ENCODE data around the gene NEK9. TPM values are rescaled to one million over a fixed set of nuclear protein-coding genes. Genes with fewer than 3 reads are reported as not detected.

The NEK9 gene
- total RNA-seq, 4 donors from 2014 or later = 65.4 to 84.6 (median 76.9) TPM

DNA sequence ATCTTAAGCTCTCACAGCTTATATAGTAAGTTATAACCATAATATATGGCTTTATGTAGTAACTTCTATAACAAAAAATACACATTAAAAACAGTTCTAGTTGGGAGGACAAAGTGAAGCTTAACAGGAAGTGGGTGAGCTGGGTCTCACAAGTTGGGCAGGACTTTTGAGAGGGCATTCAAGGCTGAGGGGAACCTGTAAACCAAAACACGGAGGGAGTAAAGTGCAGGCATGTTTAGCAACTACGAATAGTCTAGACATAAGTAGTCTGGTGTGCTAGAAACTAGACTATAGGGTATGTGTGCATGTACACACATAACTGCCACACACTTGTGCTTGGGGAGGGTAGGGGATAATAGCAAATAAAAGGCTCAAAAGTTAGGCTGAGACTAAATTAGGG lies 14.2 kb upstream of the NEK9 start:
- Histone ChIP-seq H3K27ac (peak overlapping the region in 1 of 3 donors; percentile 88), H3K36me3 (no peaks in the 10 kb centered on the region), H3K4me1 (peaks cover 42 to 52% of the 10 kb centered on the region in 2 donors), H3K4me3 (replicated peaks in 1 of 3) (no peak overlapping the region), H3K27me3 (no peaks in the 10 kb centered on the region), H3K9me3 (no peaks in the 10 kb centered on the region)
- no peak for DNase-seq
- intact Hi-C loops (cut with DNase I) = no loop called here
- no peak for TF ChIP-seq POLR2A (IDR thresholded peaks at IDR 0.05)
- TF ChIP-seq, protein P1, sequence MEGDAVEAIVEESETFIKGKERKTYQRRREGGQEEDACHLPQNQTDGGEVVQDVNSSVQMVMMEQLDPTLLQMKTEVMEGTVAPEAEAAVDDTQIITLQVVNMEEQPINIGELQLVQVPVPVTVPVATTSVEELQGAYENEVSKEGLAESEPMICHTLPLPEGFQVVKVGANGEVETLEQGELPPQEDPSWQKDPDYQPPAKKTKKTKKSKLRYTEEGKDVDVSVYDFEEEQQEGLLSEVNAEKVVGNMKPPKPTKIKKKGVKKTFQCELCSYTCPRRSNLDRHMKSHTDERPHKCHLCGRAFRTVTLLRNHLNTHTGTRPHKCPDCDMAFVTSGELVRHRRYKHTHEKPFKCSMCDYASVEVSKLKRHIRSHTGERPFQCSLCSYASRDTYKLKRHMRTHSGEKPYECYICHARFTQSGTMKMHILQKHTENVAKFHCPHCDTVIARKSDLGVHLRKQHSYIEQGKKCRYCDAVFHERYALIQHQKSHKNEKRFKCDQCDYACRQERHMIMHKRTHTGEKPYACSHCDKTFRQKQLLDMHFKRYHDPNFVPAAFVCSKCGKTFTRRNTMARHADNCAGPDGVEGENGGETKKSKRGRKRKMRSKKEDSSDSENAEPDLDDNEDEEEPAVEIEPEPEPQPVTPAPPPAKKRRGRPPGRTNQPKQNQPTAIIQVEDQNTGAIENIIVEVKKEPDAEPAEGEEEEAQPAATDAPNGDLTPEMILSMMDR (IDR thresholded peaks at IDR 0.05) = no peak
- WGBS, 2 donors = 67 to 74% methylated on average over 2 of the region's 2 CpGs

DNA sequence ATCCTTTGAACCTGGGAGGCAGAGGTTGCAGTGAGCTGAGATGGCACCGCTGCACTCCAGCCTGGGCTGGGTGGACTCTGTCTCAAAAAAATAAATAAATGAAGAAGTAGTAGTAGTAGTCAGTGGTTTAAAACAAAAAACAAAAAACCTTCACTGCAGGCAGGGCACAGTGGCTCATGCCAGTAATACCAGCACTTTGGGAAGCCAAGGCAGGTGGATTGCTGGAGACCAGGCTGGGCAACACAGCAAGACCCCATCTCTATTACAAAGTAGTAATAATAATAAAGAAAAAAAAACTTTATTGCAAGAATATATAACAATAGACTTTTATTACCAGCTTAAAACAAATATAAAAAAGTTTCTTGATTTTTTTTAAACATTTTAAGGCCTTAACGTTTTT lies 13.8 kb upstream of the NEK9 start:
- H3K27me3 ChIP-seq = no peaks in the 10 kb centered on the region
- H3K27ac ChIP-seq = peak overlapping the region in 1 of 3 donors; percentile 88
- H3K36me3 ChIP-seq = peaks cover 0 to under 1% of the 10 kb centered on the region in 2 donors
- intact Hi-C loops (cut with DNase I) = no loop called here
- TF ChIP-seq POLR2A (IDR thresholded peaks at IDR 0.05) = no peak
- TF ChIP-seq, protein P1 (IDR thresholded peaks at IDR 0.05) = no peak
- H3K4me3 ChIP-seq (replicated peaks in 1 of 3) = no peak overlapping the region
- no peak for DNase-seq
- peaks cover 38 to 51% of the 10 kb centered on the region in 2 donors for H3K4me1 ChIP-seq
- WGBS, 2 donors = 89% methylated on average over 2 of the region's 2 CpGs
- H3K9me3 ChIP-seq = no peaks in the 10 kb centered on the region

DNA sequence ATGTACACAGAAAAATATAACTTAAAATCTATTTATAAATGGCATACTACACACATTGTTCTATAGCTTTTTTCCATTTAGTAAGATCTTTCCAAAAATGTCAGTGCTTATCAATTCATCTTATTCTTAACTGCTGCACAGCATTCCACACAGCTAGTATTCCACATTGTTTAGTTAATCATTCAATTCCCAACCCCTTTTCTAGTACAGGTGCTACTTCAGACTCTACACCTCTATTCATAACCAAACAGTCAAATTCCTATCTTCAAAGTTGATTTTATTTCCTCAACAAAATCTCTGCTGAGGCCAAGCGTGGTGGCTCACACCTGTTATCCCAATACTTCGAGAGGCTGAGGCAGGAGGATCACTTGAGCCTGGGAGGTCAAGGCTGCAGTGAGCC lies 12.3 kb upstream of the NEK9 start:
- no peak for DNase-seq
- peak overlapping the region in 2 of 3 donors; percentile 19 to 26 for H3K27ac ChIP-seq
- TF ChIP-seq, protein P1 (IDR thresholded peaks at IDR 0.05) = no peak
- no peak for TF ChIP-seq POLR2A (IDR thresholded peaks at IDR 0.05)
- WGBS, 2 donors = 84 to 92% methylated on average over 2 of the region's 2 CpGs
- peaks cover 29 to 37% of the 10 kb centered on the region in 2 donors for H3K4me1 ChIP-seq
- H3K9me3 ChIP-seq = no peaks in the 10 kb centered on the region
- H3K4me3 ChIP-seq (replicated peaks in 1 of 3) = no peak overlapping the region
- no peaks in the 10 kb centered on the region for H3K27me3 ChIP-seq
- intact Hi-C loops (cut with DNase I) = loop anchor here (10.0 kb wide), 1 partner anchor 346 kb away; no protein-coding TSS in a partner anchor
- peaks cover 10 to 15% of the 10 kb centered on the region in 2 donors for H3K36me3 ChIP-seq

DNA sequence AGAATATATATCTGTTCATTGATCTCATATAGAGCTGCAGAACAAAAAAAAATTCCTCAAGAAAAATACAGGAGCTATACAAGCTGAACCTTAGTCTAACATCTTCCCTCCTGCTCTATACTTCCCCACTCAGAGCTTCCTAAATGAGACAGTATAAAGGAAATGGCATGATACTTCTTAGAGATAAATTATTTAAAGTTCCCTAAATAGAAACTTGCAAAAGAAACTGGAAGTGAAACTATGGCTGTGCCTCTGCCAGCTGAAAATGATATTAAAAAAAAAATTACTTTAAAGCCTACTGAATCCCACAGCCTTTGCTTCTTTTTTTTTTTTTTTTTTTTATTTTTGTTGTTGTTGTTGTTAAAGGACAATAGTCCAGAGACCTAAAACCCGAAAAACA lies 11.6 kb upstream of the NEK9 start:
- TF ChIP-seq, protein P1 (IDR thresholded peaks at IDR 0.05) = no peak
- no peak for TF ChIP-seq POLR2A (IDR thresholded peaks at IDR 0.05)
- Histone ChIP-seq H3K4me3 (replicated peaks in 1 of 3) (no peak overlapping the region), H3K9me3 (no peaks in the 10 kb centered on the region), H3K4me1 (peaks cover 27 to 30% of the 10 kb centered on the region in 2 donors), H3K27me3 (no peaks in the 10 kb centered on the region), H3K27ac (peak overlapping the region in 2 of 3 donors; percentile 19 to 26), H3K36me3 (peaks cover 17 to 19% of the 10 kb centered on the region in 2 donors)
- intact Hi-C loops (cut with DNase I) = loop anchor here (10.0 kb wide), 1 partner anchor 346 kb away; no protein-coding TSS in a partner anchor
- WGBS, 2 donors = 53 to 67% methylated on average over 1 of the region's 1 CpG
- no peak for DNase-seq

DNA sequence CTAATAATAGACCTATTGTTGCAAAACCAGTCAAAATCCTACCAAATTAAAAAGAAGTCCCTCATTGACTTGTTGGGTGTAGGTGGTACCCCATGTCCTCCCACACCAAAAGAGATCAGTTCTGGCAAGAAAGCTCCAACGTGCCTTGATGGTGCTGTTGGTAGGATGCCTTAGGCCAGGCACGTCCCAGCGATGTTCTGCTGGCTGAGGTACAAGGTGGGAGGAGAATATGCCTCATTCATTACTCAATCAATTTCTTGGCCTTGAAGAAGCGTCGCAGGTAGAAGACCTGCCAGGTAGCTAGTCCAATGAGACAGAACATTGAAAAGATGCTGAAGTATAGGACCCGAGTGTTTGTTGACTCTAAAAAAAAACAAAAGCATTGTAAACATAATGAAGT lies 7.8 kb upstream of the NEK9 start:
- Histone ChIP-seq H3K36me3 (peaks cover 19 to 21% of the 10 kb centered on the region in 2 donors), H3K27ac (no peak overlapping the region), H3K27me3 (no peaks in the 10 kb centered on the region), H3K9me3 (no peaks in the 10 kb centered on the region), H3K4me3 (replicated peaks in 1 of 3) (no peak overlapping the region), H3K4me1 (peaks cover 8 to 9% of the 10 kb centered on the region in 2 donors)
- no peak for TF ChIP-seq POLR2A (IDR thresholded peaks at IDR 0.05)
- TF ChIP-seq, protein P1 (IDR thresholded peaks at IDR 0.05) = no peak
- 80 to 92% methylated on average over 6 of the region's 6 CpGs for WGBS, 2 donors
- intact Hi-C loops (cut with DNase I) = loop anchor here (5.0 to 10.0 kb wide), 2 partner anchors 168 to 350 kb away; no protein-coding TSS in a partner anchor
- DNase-seq = no peak
